Stimulated activated memory B cell treated with anti-CD40 and anti-IgM and Interleukin-4, amounts not matched to agents 10 μg/mL and 1 μg/mL and 100 μg/mL, for 72 hours (primary cell): ENCODE data around the gene ALKAL2.

Experiments
- ATAC-seq: fragments of 150-1000 bp; cut with Tn5 transposase; 2 replicates; pipeline ENCODE4 v1.10.0; 2021
- H3K27ac Mint-ChIP-seq: one replicate; pipeline ENCODE4 v1.8.0; 2022; ENCODE audit warnings: mild to moderate bottlenecking, mixed read lengths
- H3K27me3 Mint-ChIP-seq: one replicate; pipeline ENCODE4 v1.8.0; 2022; ENCODE audit warnings: mixed read lengths
- H3K36me3 Mint-ChIP-seq: one replicate; pipeline ENCODE4 v1.8.0; 2022; ENCODE audit warnings: mixed read lengths
- H3K4me1 Mint-ChIP-seq: one replicate; pipeline ENCODE4 v1.8.0; 2022; ENCODE audit warnings: mixed read lengths
- H3K4me3 Mint-ChIP-seq: one replicate; pipeline ENCODE4 v1.8.0; 2022; ENCODE audit warnings: mild to moderate bottlenecking, moderate library complexity, mixed read lengths
- H3K9me3 Mint-ChIP-seq: one replicate; pipeline ENCODE4 v1.8.0; 2022; ENCODE audit warnings: mixed read lengths

The ALKAL2 gene

GRCh38 chr2:310994-311393 is 23.1 kb upstream of the ALKAL2 start:
- no peaks in the 10 kb centered on the region for H3K9me3 Mint-ChIP-seq
- peaks cover 16% of the 10 kb centered on the region for H3K27me3 Mint-ChIP-seq
- no peaks in the 10 kb centered on the region for H3K36me3 Mint-ChIP-seq

GRCh38 chr2:309954-310510 is 22.1 kb upstream of the ALKAL2 start:
- H3K27ac Mint-ChIP-seq: no peak overlapping the region
- no peaks in the 10 kb centered on the region for H3K36me3 Mint-ChIP-seq
- no peak overlapping the region for H3K4me3 Mint-ChIP-seq
- H3K27me3 Mint-ChIP-seq: peaks cover 21% of the 10 kb centered on the region
- no peak for ATAC-seq
- no peaks in the 10 kb centered on the region for H3K9me3 Mint-ChIP-seq
- peaks cover 8% of the 10 kb centered on the region for H3K4me1 Mint-ChIP-seq

More at GRCh38 chr2:310994-311393, 23.1 kb upstream of the ALKAL2 start:
- Mint-ChIP-seq H3K4me3 (no peak overlapping the region), H3K27ac (no peak overlapping the region), H3K4me1 (peaks cover 8% of the 10 kb centered on the region)
- ATAC-seq: no peak

GRCh38 chr2:309148-309953 is 21.5 kb upstream of the ALKAL2 start:
- peaks cover 21% of the 10 kb centered on the region for H3K27me3 Mint-ChIP-seq
- no peaks in the 10 kb centered on the region for H3K36me3 Mint-ChIP-seq
- no peaks in the 10 kb centered on the region for H3K9me3 Mint-ChIP-seq
- H3K4me1 Mint-ChIP-seq: peaks cover 8% of the 10 kb centered on the region
- no peak overlapping the region for H3K4me3 Mint-ChIP-seq
- peak; percentile 60 for ATAC-seq
- H3K27ac Mint-ChIP-seq: no peak overlapping the region

GRCh38 chr2:305366-305765 is 17.5 kb upstream of the ALKAL2 start:
- Mint-ChIP-seq H3K27me3 (peaks cover 11% of the 10 kb centered on the region), H3K27ac (no peak overlapping the region), H3K4me3 (no peak overlapping the region), H3K36me3 (no peaks in the 10 kb centered on the region), H3K9me3 (peaks cover 7% of the 10 kb centered on the region), H3K4me1 (peaks cover 8% of the 10 kb centered on the region)
- no peak for ATAC-seq

- H3K27me3 Mint-ChIP-seq: peaks cover 26% of the 10 kb centered on the region
- no peaks in the 10 kb centered on the region for H3K36me3 Mint-ChIP-seq
- peak; percentile 56 for ATAC-seq
- H3K4me3 Mint-ChIP-seq: no peak overlapping the region
- H3K4me1 Mint-ChIP-seq: no peaks in the 10 kb centered on the region
- H3K9me3 Mint-ChIP-seq: peaks cover 6% of the 10 kb centered on the region
- no peak overlapping the region for H3K27ac Mint-ChIP-seq
These were observed 8.5 kb upstream of the ALKAL2 start for GRCh38 chr2:296354-296753.

- Mint-ChIP-seq H3K4me1 (no peaks in the 10 kb centered on the region), H3K27me3 (peaks cover 26% of the 10 kb centered on the region), H3K9me3 (peaks cover 3% of the 10 kb centered on the region), H3K27ac (no peak overlapping the region), H3K36me3 (no peaks in the 10 kb centered on the region), H3K4me3 (no peak overlapping the region)
- ATAC-seq: no peak
These were observed 7.2 kb upstream of the ALKAL2 start for GRCh38 chr2:295090-295489.

GRCh38 chr2:290090-290722 is 2.3 kb upstream of the ALKAL2 start:
- Mint-ChIP-seq H3K4me3 (peak overlapping the region; percentile 65), H3K4me1 (peaks cover 4% of the 10 kb centered on the region), H3K36me3 (peaks cover 6% of the 10 kb centered on the region), H3K9me3 (no peaks in the 10 kb centered on the region), H3K27me3 (peaks cover 30% of the 10 kb centered on the region), H3K27ac (no peak overlapping the region)
- ATAC-seq: no peak

GRCh38 chr2:289362-290089 is 1.6 kb upstream of the ALKAL2 start:
- H3K4me3 Mint-ChIP-seq: peak overlapping the region; percentile 65
- H3K27ac Mint-ChIP-seq: no peak overlapping the region
- H3K27me3 Mint-ChIP-seq: peaks cover 24% of the 10 kb centered on the region
- no peaks in the 10 kb centered on the region for H3K9me3 Mint-ChIP-seq
- ATAC-seq: no peak
- peaks cover 4% of the 10 kb centered on the region for H3K4me1 Mint-ChIP-seq
- peaks cover 6% of the 10 kb centered on the region for H3K36me3 Mint-ChIP-seq

- H3K36me3 Mint-ChIP-seq: peaks cover 6% of the 10 kb centered on the region
- H3K27ac Mint-ChIP-seq: no peak overlapping the region
- ATAC-seq: no peak
- no peak overlapping the region for H3K4me3 Mint-ChIP-seq
- H3K4me1 Mint-ChIP-seq: peaks cover 4% of the 10 kb centered on the region
- H3K9me3 Mint-ChIP-seq: no peaks in the 10 kb centered on the region
- H3K27me3 Mint-ChIP-seq: peaks cover 21% of the 10 kb centered on the region
These were observed 969 bp upstream of the ALKAL2 start for GRCh38 chr2:288758-289361.

GRCh38 chr2:287471-287885 is 413 bp downstream of the ALKAL2 start:
- Mint-ChIP-seq H3K27me3 (peaks cover 21% of the 10 kb centered on the region), H3K27ac (no peak overlapping the region), H3K36me3 (peaks cover 6% of the 10 kb centered on the region), H3K4me3 (no peak overlapping the region), H3K9me3 (no peaks in the 10 kb centered on the region), H3K4me1 (peaks cover 4% of the 10 kb centered on the region)
- ATAC-seq: peak; percentile 53

GRCh38 chr2:286774-287392 is 1.0 kb downstream of the ALKAL2 start:
- Mint-ChIP-seq H3K27me3 (peaks cover 21% of the 10 kb centered on the region), H3K9me3 (no peaks in the 10 kb centered on the region), H3K4me3 (peak overlapping the region; percentile 31), H3K36me3 (peaks cover 11% of the 10 kb centered on the region), H3K4me1 (peaks cover 4% of the 10 kb centered on the region), H3K27ac (no peak overlapping the region)
- ATAC-seq: no peak

GRCh38 chr2:286035-286434 is 1.9 kb downstream of the ALKAL2 start:
- Mint-ChIP-seq H3K9me3 (no peaks in the 10 kb centered on the region), H3K4me3 (no peak overlapping the region), H3K4me1 (peaks cover 4% of the 10 kb centered on the region), H3K27me3 (peaks cover 21% of the 10 kb centered on the region), H3K36me3 (peaks cover 19% of the 10 kb centered on the region), H3K27ac (no peak overlapping the region)
- no peak for ATAC-seq

- Mint-ChIP-seq H3K4me3 (no peak overlapping the region), H3K27me3 (peaks cover 21% of the 10 kb centered on the region), H3K36me3 (peaks cover 24% of the 10 kb centered on the region), H3K4me1 (peaks cover 4% of the 10 kb centered on the region), H3K27ac (no peak overlapping the region), H3K9me3 (no peaks in the 10 kb centered on the region)
- no peak for ATAC-seq
These were observed 2.4 kb downstream of the ALKAL2 start for GRCh38 chr2:285531-285930.

GRCh38 chr2:284896-285492 is 2.9 kb downstream of the ALKAL2 start:
- H3K27ac Mint-ChIP-seq: no peak overlapping the region
- H3K4me1 Mint-ChIP-seq: peaks cover 4% of the 10 kb centered on the region
- H3K9me3 Mint-ChIP-seq: no peaks in the 10 kb centered on the region
- H3K27me3 Mint-ChIP-seq: peaks cover 21% of the 10 kb centered on the region
- peaks cover 24% of the 10 kb centered on the region for H3K36me3 Mint-ChIP-seq
- ATAC-seq: no peak
- no peak overlapping the region for H3K4me3 Mint-ChIP-seq
